ENCODE measurements around the gene NIT2. TPM values are rescaled to one million over a fixed set of nuclear protein-coding genes. Genes with fewer than 3 reads are reported as not detected.

NIT2 gene
- total RNA-seq, 4 donors from 2014 or later = 13.5 to 45.2 (median 24.2) TPM

DNA sequence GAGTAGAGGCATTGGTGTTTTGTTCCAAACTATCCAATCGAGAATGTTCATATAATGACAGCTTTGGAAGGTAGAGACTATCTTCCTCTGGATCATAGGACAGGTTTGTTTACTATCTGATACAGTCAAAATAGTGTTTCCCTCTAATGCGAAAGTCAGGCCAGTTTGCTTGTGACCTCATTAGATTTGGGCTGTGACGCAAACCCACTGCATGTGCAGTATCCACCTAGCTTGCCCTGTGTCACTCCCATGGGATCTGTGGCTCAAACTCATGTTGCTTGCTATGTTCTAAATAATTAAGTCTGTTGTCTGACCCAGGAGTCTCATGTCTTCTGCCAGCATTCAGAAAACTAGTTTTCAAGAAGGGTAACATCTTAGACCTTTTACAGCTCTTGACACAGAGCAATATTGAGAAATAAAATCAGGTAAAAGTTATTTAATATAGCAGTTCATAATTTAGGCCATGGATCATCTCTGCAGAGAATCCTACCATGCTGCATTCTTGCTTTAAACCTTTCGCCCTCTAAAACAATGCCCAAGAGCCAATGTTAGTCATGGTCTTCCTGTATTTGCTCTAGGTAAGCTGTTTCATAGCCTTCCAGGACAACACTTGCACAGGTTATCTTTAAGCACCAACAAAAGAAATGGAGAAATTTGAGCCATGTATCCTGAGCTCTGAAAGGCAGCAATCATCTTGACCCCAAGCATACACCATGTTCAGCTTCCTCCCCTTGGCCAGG, 26.4 kb downstream of the NIT2 start:
- H3K4me1 ChIP-seq = no peaks in the 10 kb centered on the region
- DNase-seq (no peak), ATAC-seq (no peak)
- H3K27ac ChIP-seq = no peak overlapping the region
- intact Hi-C loops (cut with DNase I; ENCODE audit: low total_unique reads) = no loop called here
- H3K27me3 ChIP-seq = no peaks in the 10 kb centered on the region
- in situ Hi-C loops (cut with MboI; ENCODE audit: low sequenced_read_pairs in 4 of 4) = no loop called here
- TF ChIP-seq POLR2A (IDR thresholded peaks at IDR 0.05) = no peak
- TF ChIP-seq, protein P1, sequence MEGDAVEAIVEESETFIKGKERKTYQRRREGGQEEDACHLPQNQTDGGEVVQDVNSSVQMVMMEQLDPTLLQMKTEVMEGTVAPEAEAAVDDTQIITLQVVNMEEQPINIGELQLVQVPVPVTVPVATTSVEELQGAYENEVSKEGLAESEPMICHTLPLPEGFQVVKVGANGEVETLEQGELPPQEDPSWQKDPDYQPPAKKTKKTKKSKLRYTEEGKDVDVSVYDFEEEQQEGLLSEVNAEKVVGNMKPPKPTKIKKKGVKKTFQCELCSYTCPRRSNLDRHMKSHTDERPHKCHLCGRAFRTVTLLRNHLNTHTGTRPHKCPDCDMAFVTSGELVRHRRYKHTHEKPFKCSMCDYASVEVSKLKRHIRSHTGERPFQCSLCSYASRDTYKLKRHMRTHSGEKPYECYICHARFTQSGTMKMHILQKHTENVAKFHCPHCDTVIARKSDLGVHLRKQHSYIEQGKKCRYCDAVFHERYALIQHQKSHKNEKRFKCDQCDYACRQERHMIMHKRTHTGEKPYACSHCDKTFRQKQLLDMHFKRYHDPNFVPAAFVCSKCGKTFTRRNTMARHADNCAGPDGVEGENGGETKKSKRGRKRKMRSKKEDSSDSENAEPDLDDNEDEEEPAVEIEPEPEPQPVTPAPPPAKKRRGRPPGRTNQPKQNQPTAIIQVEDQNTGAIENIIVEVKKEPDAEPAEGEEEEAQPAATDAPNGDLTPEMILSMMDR (IDR thresholded peaks at IDR 0.05 in 4 of 5, conservative IDR thresholded peaks at IDR 0.05 in 1 of 5) = no peak
- H3K9me3 ChIP-seq = no peaks in the 10 kb centered on the region
- H3K4me3 ChIP-seq = no peak overlapping the region
- peaks cover 0 to 59% of the 10 kb centered on the region in 2 donors for H3K36me3 ChIP-seq

DNA sequence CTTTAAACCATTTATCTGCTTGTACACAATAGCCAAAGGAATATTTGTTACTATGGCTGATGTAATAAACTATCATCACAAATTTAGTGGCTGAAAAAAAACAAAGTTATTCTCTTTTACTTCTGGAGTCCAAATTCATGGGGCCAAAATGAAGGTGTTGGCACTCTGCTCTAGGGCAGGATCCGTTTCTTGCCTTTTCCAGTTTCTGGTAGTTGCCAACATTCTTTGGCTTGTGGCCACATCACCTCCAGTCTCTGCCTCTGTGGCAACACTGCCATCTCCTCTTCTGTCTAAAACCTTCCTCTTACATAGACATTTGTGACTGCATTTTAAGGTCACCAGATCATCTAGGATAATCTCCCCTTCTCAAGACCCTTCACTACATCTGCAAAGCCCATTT, 27.3 kb downstream of the NIT2 start:
- ATAC-seq (no peak), DNase-seq (no peak)
- in situ Hi-C loops (cut with MboI; ENCODE audit: low sequenced_read_pairs in 4 of 4) = no loop called here
- Histone ChIP-seq H3K36me3 (peaks cover 0 to 59% of the 10 kb centered on the region in 2 donors), H3K9me3 (no peaks in the 10 kb centered on the region), H3K4me3 (no peak overlapping the region), H3K27me3 (no peaks in the 10 kb centered on the region), H3K4me1 (no peaks in the 10 kb centered on the region), H3K27ac (no peak overlapping the region)
- intact Hi-C loops (cut with DNase I; ENCODE audit: low total_unique reads) = no loop called here
- TF ChIP-seq, protein P1 (IDR thresholded peaks at IDR 0.05 in 4 of 5, conservative IDR thresholded peaks at IDR 0.05 in 1 of 5) = no peak
- TF ChIP-seq POLR2A (IDR thresholded peaks at IDR 0.05) = no peak

DNA sequence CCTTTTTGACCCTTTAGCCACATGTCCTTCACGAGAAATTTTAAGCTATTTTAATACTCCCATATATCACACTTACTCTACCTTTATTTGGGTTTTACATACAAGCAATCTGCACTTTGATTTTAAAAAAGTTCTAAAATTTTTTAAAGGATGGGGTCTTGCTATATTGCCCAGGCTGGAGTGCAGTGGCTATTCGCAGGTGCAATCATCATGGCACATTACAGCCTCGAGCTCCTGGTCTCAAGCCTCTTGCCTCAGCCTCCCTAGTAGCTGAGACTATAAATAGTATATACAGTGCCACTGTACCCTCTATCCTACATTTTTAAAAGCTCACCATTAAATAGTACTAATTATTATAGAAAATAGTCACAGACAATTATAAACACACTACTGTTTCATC, 29.9 kb downstream of the NIT2 start:
- intact Hi-C loops (cut with DNase I; ENCODE audit: low total_unique reads) (no loop called here), in situ Hi-C loops (cut with MboI; ENCODE audit: low sequenced_read_pairs in 4 of 4) (no loop called here)

DNA sequence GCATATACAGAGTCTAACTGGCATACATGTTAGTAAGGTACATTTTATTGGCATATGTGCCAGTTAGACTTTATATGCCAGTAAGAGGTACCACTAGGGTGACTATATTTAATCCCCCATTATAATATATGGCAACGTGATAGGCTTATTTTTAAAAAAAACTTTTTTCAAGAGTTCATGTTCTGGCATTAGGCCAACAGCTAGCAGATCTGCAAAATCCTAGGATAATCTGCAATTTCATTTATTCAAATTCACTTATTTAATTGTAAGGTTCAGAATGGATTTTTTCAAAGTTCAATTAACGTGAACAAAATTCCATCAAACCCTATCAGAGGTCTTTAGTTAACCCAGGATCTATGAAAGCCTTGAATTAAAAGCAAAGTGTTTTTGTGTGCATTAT, 31.9 kb downstream of the NIT2 start:
- intact Hi-C loops (cut with DNase I; ENCODE audit: low total_unique reads) = no loop called here

More for the DNA sequence above, 29.9 kb downstream of the NIT2 start:
- Histone ChIP-seq H3K4me3 (no peak overlapping the region), H3K27me3 (no peaks in the 10 kb centered on the region), H3K9me3 (no peaks in the 10 kb centered on the region), H3K4me1 (no peaks in the 10 kb centered on the region), H3K36me3 (peaks cover 0 to 77% of the 10 kb centered on the region in 2 donors), H3K27ac (no peak overlapping the region)
- DNase-seq (no peak), ATAC-seq (no peak)
- no peak for TF ChIP-seq POLR2A (IDR thresholded peaks at IDR 0.05)
- TF ChIP-seq, protein P1 (IDR thresholded peaks at IDR 0.05 in 4 of 5, conservative IDR thresholded peaks at IDR 0.05 in 1 of 5) = no peak

More for the DNA sequence above, 31.9 kb downstream of the NIT2 start:
- no peak overlapping the region for H3K4me3 ChIP-seq
- TF ChIP-seq, protein P1 (IDR thresholded peaks at IDR 0.05 in 4 of 5, conservative IDR thresholded peaks at IDR 0.05 in 1 of 5) = no peak
- no peak for TF ChIP-seq POLR2A (IDR thresholded peaks at IDR 0.05)
- no peaks in the 10 kb centered on the region for H3K27me3 ChIP-seq
- H3K4me1 ChIP-seq = no peaks in the 10 kb centered on the region
- ATAC-seq (no peak), DNase-seq (no peak)
- no peaks in the 10 kb centered on the region for H3K9me3 ChIP-seq
- H3K27ac ChIP-seq = no peak overlapping the region
- peaks cover 0 to 88% of the 10 kb centered on the region in 2 donors for H3K36me3 ChIP-seq
- in situ Hi-C loops (cut with MboI; ENCODE audit: low sequenced_read_pairs in 4 of 4) = no loop called here
